SK-N-SH (cell line): ENCODE results near the gene MRNIP. TPM values are rescaled to one million over a fixed set of nuclear protein-coding genes. Genes with fewer than 3 reads are reported as not detected.
A peak's percentile ranks its signal among the peaks of the same experiment; 100 is the strongest.
"Not testable (repeated sequence)": the region's sequence is repeated elsewhere in the genome, so short reads cannot be mapped to it uniquely, and the experiment has no call there.

Experiments used
- CTCF ChIA-PET: fragments of 300-600, 350-600 bp; formaldehyde crosslinking; extraction: SDS; loops from one replicate; lab custom pipeline; 2021; lab: Yijun Ruan, JAX
- POLR2A ChIA-PET: fragments of 350-600 bp; sonication (Branson Sonifier 250); formaldehyde crosslinking; extraction: SDS; loops from one replicate; lab custom pipeline; 2020; ENCODE audit warnings: antibody characterized with exemption, inconsistent platforms; lab: Yijun Ruan, JAX
- DNase-seq: peaks from one replicate; pipeline ENCODE4 v3.0.0; 2012
- H2AFZ ChIP-seq: fragments of 200-600 bp; sonication (generic); 2 replicates; pipeline ENCODE4 v1.8.1; 2016; ENCODE audit warnings: antibody characterized with exemption, mild to moderate bottlenecking, low read depth
- H3F3A ChIP-seq: fragments of 200-600 bp; sonication (generic); replicated peaks from 2 replicates; pipeline ENCODE3; 2016; ENCODE audit warnings: antibody characterized with exemption, mild to moderate bottlenecking; ENCODE audit not compliant: insufficient read depth
- H3K27ac ChIP-seq, 2 experiments: fragments of 200-500 bp in 1 of 2; fragments of 200-600 bp in 1 of 2; sonication (Bioruptor generic) in 1 of 2; sonication (generic), shearing (Covaris generic) in 1 of 2; 2 replicates each; pipeline versions ENCODE4 v1.5.1 to v1.6.1; 2014 to 2016; ENCODE audit warnings: low read depth in 2 of 2, inconsistent platforms in 1 of 2, low read length in 1 of 2, mild to moderate bottlenecking in 1 of 2, mixed read lengths in 1 of 2
- H3K27me3 ChIP-seq: fragments of 200-600 bp; sonication (generic), shearing (Covaris generic); 2 replicates; pipeline ENCODE4 v1.6.1; 2016; ENCODE audit warnings: mixed run types; ENCODE audit not compliant: insufficient read depth
- H3K36me3 ChIP-seq, 2 experiments: fragments of 200-500 bp in 1 of 2; fragments of 200-600 bp in 1 of 2; sonication (Bioruptor generic) in 1 of 2; sonication (generic) in 1 of 2; replicated peaks in 1 of 2; 2 replicates each; pipeline versions ENCODE3 to v1.5.1; 2014 to 2016; ENCODE audit warnings: low read length in 1 of 2, mild to moderate bottlenecking in 1 of 2; ENCODE audit not compliant: insufficient read depth in 2 of 2, control insufficient read depth in 1 of 2
- H3K4me1 ChIP-seq, 2 experiments: fragments of 200-500 bp in 1 of 2; fragments of 200-600 bp in 1 of 2; sonication (Bioruptor generic) in 1 of 2; sonication (generic), shearing (Covaris generic) in 1 of 2; 2 replicates each; pipeline versions ENCODE4 v1.5.1 to v1.6.1; 2014 to 2016; ENCODE audit warnings: low read depth in 1 of 2, low read length in 1 of 2, mixed run types in 1 of 2; ENCODE audit not compliant: insufficient read depth in 2 of 2, control insufficient read depth in 1 of 2
- H3K4me2 ChIP-seq: fragments of 200-600 bp; sonication (generic), shearing (Covaris generic); 2 replicates; pipeline ENCODE4 v1.6.1; 2017; ENCODE audit warnings: mixed run types
- H3K4me3 ChIP-seq, 2 experiments: fragments of 200-500 bp in 1 of 2; fragments of 200-600 bp in 1 of 2; sonication (Bioruptor generic) in 1 of 2; sonication (generic), shearing (Covaris generic) in 1 of 2; 2 replicates each; pipeline versions ENCODE4 v1.5.1 to v1.8.1; 2014 to 2016; ENCODE audit warnings: low read depth in 2 of 2, inconsistent platforms in 1 of 2, low read length in 1 of 2, mild to moderate bottlenecking in 1 of 2, mixed read lengths in 1 of 2, moderate library complexity in 1 of 2
- H3K79me2 ChIP-seq: fragments of 200-600 bp; sonication (generic); 2 replicates; pipeline ENCODE4 v1.8.1; 2017; ENCODE audit warnings: mild to moderate bottlenecking; ENCODE audit not compliant: insufficient read depth
- H3K9ac ChIP-seq: fragments of 200-600 bp; sonication (generic); 2 replicates; pipeline ENCODE4 v1.6.1; 2017; ENCODE audit warnings: mixed run types
- H3K9me2 ChIP-seq: fragments of 200-600 bp; sonication (generic); 2 replicates; pipeline ENCODE4 v1.6.1; 2017; ENCODE audit warnings: mixed run types
- H3K9me3 ChIP-seq: fragments of 200-600 bp; sonication (generic); 2 replicates; pipeline ENCODE4 v1.6.1; 2017; ENCODE audit warnings: mixed run types, mild to moderate bottlenecking, moderate library complexity
- H4K20me1 ChIP-seq: fragments of 200-600 bp; sonication (generic); 2 replicates; pipeline ENCODE4 v1.6.1; 2017; ENCODE audit warnings: mild to moderate bottlenecking, mixed run types; ENCODE audit not compliant: insufficient read depth
- CHD2 ChIP-seq: fragments of 150-350 bp; IDR thresholded peaks from 2 replicates; pipeline ENCODE4 v1.6.1; 2018; ENCODE audit warnings: low read length; ENCODE audit not compliant: partially characterized antibody
- CTCF ChIP-seq: fragments of 200-600 bp; sonication (generic); IDR thresholded peaks from 2 replicates; pipeline ENCODE4 v1.6.1; 2017; ENCODE audit warnings: antibody characterized with exemption, mild to moderate bottlenecking, moderate library complexity
- ELF1 ChIP-seq: IDR thresholded peaks from 2 replicates; pipeline ENCODE4 v1.4.0; 2012
- EZH2phosphoT487 ChIP-seq: fragments of 200-600 bp; sonication (generic); IDR thresholded peaks from 2 replicates; pipeline ENCODE4 v1.6.1; 2017; ENCODE audit warnings: low read depth, mixed run types, mild to moderate bottlenecking, antibody characterized with exemption, moderate library complexity, borderline replicate concordance
- FOSL2 ChIP-seq: IDR thresholded peaks from 2 replicates; pipeline ENCODE4 v1.4.0; 2012; ENCODE audit warnings: low read depth, mild to moderate bottlenecking, moderate library complexity, borderline replicate concordance
- POLR2AphosphoS5 ChIP-seq: IDR thresholded peaks from 2 replicates; pipeline ENCODE4 v1.6.1; 2012; ENCODE audit warnings: low read depth, low read length
- RCOR1 ChIP-seq: fragments of 150-350 bp; IDR thresholded peaks from 2 replicates; pipeline ENCODE4 v1.6.1; 2017; ENCODE audit warnings: antibody characterized with exemption, low read length
- REST ChIP-seq: IDR thresholded peaks from 2 replicates; pipeline ENCODE4 v1.6.1; 2012; ENCODE audit warnings: mild to moderate bottlenecking, low read depth, low read length, moderate library complexity
- RFX5 ChIP-seq: IDR thresholded peaks from 2 replicates; pipeline ENCODE4 v1.6.1; 2012; ENCODE audit warnings: mild to moderate bottlenecking, improper control_type of control experiment, low read length
- WGBS: methylation state at CpG from one replicate; pipeline ENCODE4 v1.1.6; 2017; ENCODE audit warnings: low lambda C conversion rate; 5-methylcytosine and 5-hydroxymethylcytosine counted together
- polyA plus RNA-seq, 3 experiments: library from polyadenylated mRNA; depleted of rRNA; stranded (reverse); fragments of >200 nt; gene quantifications; 2 replicates each; pipeline ENCODE4 v1.2.3, GENCODE V29; 2012
- TF ChIP-seq, protein P1 (sequence below): IDR thresholded peaks from 2 replicates; pipeline ENCODE4 v1.4.0; 2012; ENCODE audit warnings: low read depth

Gene MRNIP
- polyA plus RNA-seq, 1 of the 3 experiments (the other 2 are of a cell fraction), result 32.8 TPM

- H3K36me3 ChIP-seq, result peaks cover 11 to 72% of the 10 kb centered on the region in 2 experiments
- H3K4me1 ChIP-seq, result no peaks in the 10 kb centered on the region
- H3K9me3 ChIP-seq, result no peaks in the 10 kb centered on the region
- no peak for TF ChIP-seq REST
- no peaks in the 10 kb centered on the region for H3K9me2 ChIP-seq
- WGBS, result 97% methylated on average over 7 of the region's 18 CpGs
- no peaks in the 10 kb centered on the region for H3F3A ChIP-seq
- peak; percentile 20 for DNase-seq
- POLR2A ChIA-PET, result no interaction called here
- CTCF ChIA-PET, result interaction anchor here (1.5 kb wide), 1 partner anchor 10 kb away, joined by 4 read pairs; no protein-coding TSS in a partner anchor
- H3K4me2 ChIP-seq, result no peak overlapping the region
- no peak overlapping the region for H2AFZ ChIP-seq
- H3K9ac ChIP-seq, result no peak overlapping the region
- no peaks in the 10 kb centered on the region for H3K79me2 ChIP-seq
- no peak overlapping the region for H3K27ac ChIP-seq
- no peak overlapping the region for H3K4me3 ChIP-seq
- H4K20me1 ChIP-seq, result no peaks in the 10 kb centered on the region
- no peaks in the 10 kb centered on the region for H3K27me3 ChIP-seq
Observed at GRCh38 chr5:179872055-179872827, 13.6 kb upstream of the MRNIP start.

- H3K9me3 ChIP-seq, H3K9me2 ChIP-seq, H3K27me3 ChIP-seq, H4K20me1 ChIP-seq, H3K4me3 ChIP-seq, H3F3A ChIP-seq, POLR2A ChIA-PET, H3K79me2 ChIP-seq, H2AFZ ChIP-seq, H3K4me1 ChIP-seq, H3K4me2 ChIP-seq, H3K9ac ChIP-seq, H3K27ac ChIP-seq: not testable (repeated sequence)
- peaks cover 7 to 79% of the 10 kb centered on the region in 2 experiments for H3K36me3 ChIP-seq
- DNase-seq, result peak; percentile 14
- CTCF ChIA-PET, result interaction anchor here (0.9 to 1.6 kb wide), 4 partner anchors 10 to 84 kb away, joined by 3 to 6 read pairs (median 4); no protein-coding TSS in a partner anchor
- 83% methylated on average over 3 of the region's 14 CpGs for WGBS
Observed at GRCh38 chr5:179871533-179871932, 12.9 kb upstream of the MRNIP start.

- Histone ChIP-seq H3K27ac (no peak overlapping the region; a peak in 1 of 4 replicates), H3K79me2 (no peaks in the 10 kb centered on the region), H3F3A (no peaks in the 10 kb centered on the region), H3K27me3 (no peaks in the 10 kb centered on the region), H3K36me3 (peaks cover 5 to 79% of the 10 kb centered on the region in 2 experiments), H3K4me3 (no peak overlapping the region), H3K4me2 (no peak overlapping the region), H3K9ac (no peak overlapping the region), H2AFZ (no peak overlapping the region), H3K9me2 (no peaks in the 10 kb centered on the region), H4K20me1 (no peaks in the 10 kb centered on the region), H3K4me1 (no peaks in the 10 kb centered on the region), H3K9me3 (no peaks in the 10 kb centered on the region)
- CTCF ChIA-PET, result interaction anchor here (0.9 to 1.6 kb wide), 7 partner anchors 9 to 107 kb away, joined by 3 to 6 read pairs (median 4); no protein-coding TSS in a partner anchor
- TF ChIP-seq POLR2AphosphoS5 (no peak), CTCF (no peak), CHD2 (no peak), RCOR1 (no peak), EZH2phosphoT487 (no peak), FOSL2 (no peak), RFX5 (no peak), ELF1 (no peak)
- TF ChIP-seq, protein P1, sequence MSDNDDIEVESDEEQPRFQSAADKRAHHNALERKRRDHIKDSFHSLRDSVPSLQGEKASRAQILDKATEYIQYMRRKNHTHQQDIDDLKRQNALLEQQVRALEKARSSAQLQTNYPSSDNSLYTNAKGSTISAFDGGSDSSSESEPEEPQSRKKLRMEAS, result no peak
- POLR2A ChIA-PET, result no interaction called here
- WGBS, result 90% methylated on average over 3 of the region's 3 CpGs
- no peak for DNase-seq
Observed at GRCh38 chr5:179870952-179871351, 12.3 kb upstream of the MRNIP start.
